ENCODE data around the gene TRIM9. TPM values are rescaled to one million over a fixed set of nuclear protein-coding genes. Genes with fewer than 3 reads are reported as not detected.

Gene TRIM9
- total RNA-seq, 1 experiment from 2014 or later: 2.6 TPM

GRCh38 chr14:51107801-51108200 lies 12.9 kb upstream of the TRIM9 start:
- Histone ChIP-seq H3F3A (ENCODE audit: low read length, unreplicated experiment) (no peaks in the 10 kb centered on the region), H2AFZ (ENCODE audit: low read length) (no peak overlapping the region), H4K20me1 (ENCODE audit: low read length) (no peaks in the 10 kb centered on the region), H3K27ac (ENCODE audit: low read length) (no peak overlapping the region), H3K4me2 (ENCODE audit: low read length) (no peak overlapping the region), H3K79me2 (ENCODE audit: low read length) (no peaks in the 10 kb centered on the region), H3K27me3 (ENCODE audit: low read length) (peaks cover 17% of the 10 kb centered on the region), H3K9ac (ENCODE audit: low read length) (no peak overlapping the region), H3K9me2 (replicated peaks; ENCODE audit: low read length) (no peaks in the 10 kb centered on the region), H3K9me3 (ENCODE audit: low read length) (no peaks in the 10 kb centered on the region), H3K36me3 (ENCODE audit: low read depth, low read length) (no peaks in the 10 kb centered on the region), H3K4me1 (ENCODE audit: insufficient read depth, low read length) (no peaks in the 10 kb centered on the region), H3K4me3 (ENCODE audit: low read length) (no peak overlapping the region)
- intact Hi-C loops (cut with micrococcal nuclease): no loop called here
- DNase-seq: no peak
- ATAC-seq: no peak
- ChIA-PET POLR2A (ENCODE audit: unreplicated experiment) (no interaction called here), CTCF (no interaction called here)
- no peak for TF ChIP-seq EZH2phosphoT487 (IDR thresholded peaks at IDR 0.05; ENCODE audit: borderline replicate concordance, low read length)
- TF ChIP-seq CTCF (conservative IDR thresholded peaks at IDR 0.05; ENCODE audit: low read depth, low read length): no peak
- BruUV-seq (replicated peaks): no TSS peak

GRCh38 chr14:51104467-51104866 lies 9.6 kb upstream of the TRIM9 start:
- Histone ChIP-seq H3K9me3 (ENCODE audit: low read length) (no peaks in the 10 kb centered on the region), H3K36me3 (ENCODE audit: low read depth, low read length) (no peaks in the 10 kb centered on the region), H3F3A (ENCODE audit: low read length, unreplicated experiment) (no peaks in the 10 kb centered on the region), H3K79me2 (ENCODE audit: low read length) (no peaks in the 10 kb centered on the region), H3K9me2 (replicated peaks; ENCODE audit: low read length) (no peaks in the 10 kb centered on the region), H2AFZ (ENCODE audit: low read length) (no peak overlapping the region), H3K9ac (ENCODE audit: low read length) (no peak overlapping the region), H3K4me1 (ENCODE audit: insufficient read depth, low read length) (no peaks in the 10 kb centered on the region), H3K27ac (ENCODE audit: low read length) (no peak overlapping the region), H3K4me2 (ENCODE audit: low read length) (no peak overlapping the region), H3K4me3 (ENCODE audit: low read length) (no peak overlapping the region), H4K20me1 (ENCODE audit: low read length) (no peaks in the 10 kb centered on the region), H3K27me3 (ENCODE audit: low read length) (peaks cover 28% of the 10 kb centered on the region)
- no TSS peak for BruUV-seq (replicated peaks)
- ATAC-seq: no peak; the same call in 1 of the 2 replicates
- intact Hi-C loops (cut with micrococcal nuclease): no loop called here
- DNase-seq: no peak
- ChIA-PET POLR2A (ENCODE audit: unreplicated experiment) (no interaction called here), CTCF (interaction anchor here (0.7 kb wide), 1 partner anchor 604 kb away, joined by 5 read pairs; no protein-coding TSS in a partner anchor)
- TF ChIP-seq CTCF (conservative IDR thresholded peaks at IDR 0.05; ENCODE audit: low read depth, low read length): no peak
- no peak for TF ChIP-seq EZH2phosphoT487 (IDR thresholded peaks at IDR 0.05; ENCODE audit: borderline replicate concordance, low read length)
- TF ChIP-seq EZH2 (IDR thresholded peaks at IDR 0.05; ENCODE audit: low read length, unreplicated experiment): no peak

- Histone ChIP-seq H3F3A (ENCODE audit: low read length, unreplicated experiment) (no peaks in the 10 kb centered on the region), H3K79me2 (ENCODE audit: low read length) (no peaks in the 10 kb centered on the region), H3K9me2 (replicated peaks; ENCODE audit: low read length) (no peaks in the 10 kb centered on the region), H3K27ac (ENCODE audit: low read length) (no peak overlapping the region), H2AFZ (ENCODE audit: low read length) (no peak overlapping the region), H3K4me1 (ENCODE audit: insufficient read depth, low read length) (peaks cover 12% of the 10 kb centered on the region; the same call in 1 of the 2 replicates), H3K9ac (ENCODE audit: low read length) (no peak overlapping the region), H3K36me3 (ENCODE audit: low read depth, low read length) (no peaks in the 10 kb centered on the region), H4K20me1 (ENCODE audit: low read length) (no peaks in the 10 kb centered on the region), H3K27me3 (ENCODE audit: low read length) (peaks cover 9% of the 10 kb centered on the region; the same call in 1 of the 2 replicates), H3K4me3 (ENCODE audit: low read length) (no peak overlapping the region), H3K9me3 (ENCODE audit: low read length) (no peaks in the 10 kb centered on the region), H3K4me2 (ENCODE audit: low read length) (no peak overlapping the region)
- intact Hi-C loops (cut with micrococcal nuclease): loop anchor here (5.0 kb wide), 2 partner anchors 40 to 60 kb away; no protein-coding TSS in a partner anchor
- POLR2A ChIA-PET (ENCODE audit: unreplicated experiment): interaction anchor here (0.7 kb wide), 1 partner anchor 16 kb away, joined by 3 read pairs; no protein-coding TSS in a partner anchor
- TF ChIP-seq EZH2 (IDR thresholded peaks at IDR 0.05; ENCODE audit: low read length, unreplicated experiment): no peak
- no peak for TF ChIP-seq CTCF (conservative IDR thresholded peaks at IDR 0.05; ENCODE audit: low read depth, low read length)
- no peak for TF ChIP-seq EZH2phosphoT487 (IDR thresholded peaks at IDR 0.05; ENCODE audit: borderline replicate concordance, low read length)
- CTCF ChIA-PET: no interaction called here
- no TSS peak for BruUV-seq (replicated peaks)
- ATAC-seq: no peak
- peak; percentile 39 for DNase-seq
Measured at GRCh38 chr14:51097287-51097686, 2.4 kb upstream of the TRIM9 start.
